GM19455 (cell line): ENCODE results near the gene TNS3.

Experiments
- ATAC-seq: cut with Tn5 transposase; IDR thresholded peaks from one replicate; pipeline ENCODE4 v1.9.1; 2021; ENCODE audit not compliant: unreplicated experiment

Gene TNS3

GRCh38 chr7:47247132-47247531 lies 334.8 kb downstream of the TNS3 start:
- no peak for ATAC-seq

GRCh38 chr7:47244692-47245091 lies 337.2 kb downstream of the TNS3 start:
- no peak for ATAC-seq

- no peak for ATAC-seq
Observed at GRCh38 chr7:47241112-47242065, 340.5 kb downstream of the TNS3 start.

GRCh38 chr7:47239931-47240421 lies 341.9 kb downstream of the TNS3 start:
- no peak for ATAC-seq

- ATAC-seq = no peak
Observed at GRCh38 chr7:47239034-47239433, 342.9 kb downstream of the TNS3 start.

- no peak for ATAC-seq
Observed at GRCh38 chr7:47236480-47237129, 345.3 kb downstream of the TNS3 start.

GRCh38 chr7:47233996-47234395 lies 347.9 kb downstream of the TNS3 start:
- no peak for ATAC-seq

- ATAC-seq = no peak
Observed at GRCh38 chr7:47232751-47233412, 349.0 kb downstream of the TNS3 start.

GRCh38 chr7:47231627-47232026 lies 350.3 kb downstream of the TNS3 start:
- no peak for ATAC-seq

GRCh38 chr7:47231032-47231431 lies 350.9 kb downstream of the TNS3 start:
- no peak for ATAC-seq

GRCh38 chr7:47228386-47229014 lies 353.4 kb downstream of the TNS3 start:
- ATAC-seq = no peak

- ATAC-seq = no peak
Observed at GRCh38 chr7:47227762-47228177, 354.1 kb downstream of the TNS3 start.

GRCh38 chr7:47226696-47227095 lies 355.2 kb downstream of the TNS3 start:
- no peak for ATAC-seq

GRCh38 chr7:47225387-47226131 lies 356.4 kb downstream of the TNS3 start:
- ATAC-seq = no peak
